Rectal smooth muscle tissue (tissue), 1 donor: ENCODE results near the gene SLC25A24.
"Not testable (repeated sequence)": the region's sequence is repeated elsewhere in the genome, so short reads cannot be mapped to it uniquely, and the experiment has no call there.

ENCODE experiments used
- H3K27ac ChIP-seq: one replicate; pipeline ENCODE4 v1.7.0; 2013; ENCODE audit warnings: low read depth, low read length, inconsistent platforms
- H3K27me3 ChIP-seq: one replicate; pipeline ENCODE4 v1.7.0; 2013; ENCODE audit warnings: low read length; ENCODE audit not compliant: control insufficient read depth, insufficient read depth
- H3K36me3 ChIP-seq: one replicate; pipeline ENCODE4 v1.7.0; 2013; ENCODE audit warnings: low read length; ENCODE audit not compliant: control insufficient read depth, insufficient read depth
- H3K4me1 ChIP-seq: one replicate; pipeline ENCODE4 v1.7.0; 2013; ENCODE audit warnings: low read length; ENCODE audit not compliant: control insufficient read depth, insufficient read depth
- H3K4me3 ChIP-seq: one replicate; pipeline ENCODE4 v1.7.0; 2013; ENCODE audit warnings: low read length
- H3K9ac ChIP-seq: one replicate; pipeline ENCODE4 v1.7.0; 2013; ENCODE audit warnings: low read length

SLC25A24 gene

DNA sequence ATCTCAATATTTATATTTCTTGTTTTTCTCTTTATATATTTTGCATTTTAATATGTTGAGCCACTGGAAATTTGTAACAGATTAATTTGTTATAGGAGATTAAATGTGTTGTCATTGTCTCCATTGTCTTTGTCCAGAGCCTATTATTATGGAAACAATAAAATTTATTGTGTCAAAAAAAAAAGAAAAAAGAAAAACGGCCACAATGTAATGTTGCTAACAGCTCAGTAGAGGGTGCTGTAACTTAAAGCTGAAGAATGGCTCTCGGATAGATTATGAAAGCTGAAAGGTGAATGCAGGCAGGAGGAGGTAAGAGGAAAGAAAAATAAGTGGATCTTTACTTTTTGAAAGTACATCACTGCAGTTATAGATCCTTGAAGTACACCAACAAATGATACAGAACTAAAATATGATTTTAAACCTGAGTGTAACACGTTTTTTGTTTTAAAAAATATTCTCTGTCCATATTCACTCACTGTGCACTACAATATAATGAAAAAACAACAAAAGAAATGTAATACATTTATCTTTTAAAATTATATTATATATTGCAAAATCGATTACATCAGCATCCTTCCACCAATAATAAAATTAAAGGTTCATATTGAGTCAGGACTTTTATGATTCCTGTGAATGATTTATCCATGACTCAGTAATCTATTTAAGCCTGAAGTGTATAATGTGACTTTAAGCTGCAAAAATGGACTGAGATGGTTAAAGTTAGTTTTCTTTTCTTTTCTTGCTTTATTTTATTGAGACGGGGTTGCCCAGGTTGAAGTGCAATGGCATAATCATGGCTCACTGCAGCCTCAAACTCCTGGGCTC is 14.7 kb upstream of the SLC25A24 start:
- not testable (repeated sequence) for H3K27ac ChIP-seq, H3K4me3 ChIP-seq

DNA sequence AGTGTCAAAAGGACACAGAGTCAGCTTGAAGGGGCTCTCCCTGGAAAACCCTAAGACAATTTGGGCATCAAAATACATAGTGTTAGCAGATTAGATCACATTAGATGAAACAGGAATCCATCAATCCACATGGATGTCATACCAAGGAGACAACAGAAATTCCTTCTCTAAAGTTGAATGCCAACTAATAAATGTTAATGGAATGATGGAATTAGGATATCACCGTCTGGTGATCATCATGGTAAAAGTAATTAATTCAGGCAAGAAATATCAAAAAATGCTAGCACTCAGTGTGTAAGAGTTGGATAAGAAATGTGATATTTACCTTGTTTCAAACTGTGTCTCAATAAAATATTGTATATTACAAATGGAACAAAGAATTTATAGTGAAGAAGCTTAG is 10.9 kb upstream of the SLC25A24 start:
- no peak overlapping the region for H3K9ac ChIP-seq

More for the DNA sequence above, 14.7 kb upstream of the SLC25A24 start:
- H3K9ac ChIP-seq, H3K4me1 ChIP-seq, H3K27me3 ChIP-seq, H3K36me3 ChIP-seq: not testable (repeated sequence)

DNA sequence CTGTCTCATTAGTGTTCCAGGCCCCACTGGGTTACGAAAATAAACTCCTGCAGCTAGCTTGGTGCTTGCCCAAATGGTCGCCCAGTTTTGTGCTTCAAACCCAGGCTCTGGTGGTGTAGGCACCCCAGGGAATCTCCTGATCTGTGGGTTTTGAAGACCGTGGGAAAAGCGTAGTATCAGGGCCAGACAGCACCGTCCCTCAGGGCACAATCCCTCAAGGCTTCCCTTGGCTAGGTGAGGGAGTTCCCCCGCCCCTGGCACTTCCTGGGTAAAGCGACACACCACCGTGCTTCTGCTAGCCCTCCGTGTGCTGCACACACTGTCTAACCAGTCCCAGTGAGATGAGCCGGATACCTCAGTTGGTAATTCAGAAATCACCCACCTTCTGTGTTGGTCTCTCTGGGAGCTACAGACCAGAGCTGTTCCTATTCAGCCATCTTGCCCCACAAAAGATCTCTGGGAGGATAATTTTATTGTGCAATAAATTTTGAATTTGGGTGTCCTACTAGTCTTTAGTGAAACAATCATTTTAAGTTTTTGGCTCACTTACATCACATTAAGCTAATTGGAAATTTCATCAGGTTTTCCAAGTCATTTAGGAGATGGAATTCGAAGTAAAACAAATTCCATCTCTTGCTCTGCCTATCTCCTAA is 9.4 kb upstream of the SLC25A24 start:
- Histone ChIP-seq H3K4me3 (no peak overlapping the region), H3K36me3 (no peaks in the 10 kb centered on the region), H3K4me1 (no peaks in the 10 kb centered on the region), H3K27me3 (no peaks in the 10 kb centered on the region), H3K27ac (no peak overlapping the region), H3K9ac (no peak overlapping the region)

More for the DNA sequence above, 10.9 kb upstream of the SLC25A24 start:
- Histone ChIP-seq H3K36me3 (no peaks in the 10 kb centered on the region), H3K4me1 (no peaks in the 10 kb centered on the region), H3K27ac (no peak overlapping the region), H3K4me3 (no peak overlapping the region), H3K27me3 (no peaks in the 10 kb centered on the region)

DNA sequence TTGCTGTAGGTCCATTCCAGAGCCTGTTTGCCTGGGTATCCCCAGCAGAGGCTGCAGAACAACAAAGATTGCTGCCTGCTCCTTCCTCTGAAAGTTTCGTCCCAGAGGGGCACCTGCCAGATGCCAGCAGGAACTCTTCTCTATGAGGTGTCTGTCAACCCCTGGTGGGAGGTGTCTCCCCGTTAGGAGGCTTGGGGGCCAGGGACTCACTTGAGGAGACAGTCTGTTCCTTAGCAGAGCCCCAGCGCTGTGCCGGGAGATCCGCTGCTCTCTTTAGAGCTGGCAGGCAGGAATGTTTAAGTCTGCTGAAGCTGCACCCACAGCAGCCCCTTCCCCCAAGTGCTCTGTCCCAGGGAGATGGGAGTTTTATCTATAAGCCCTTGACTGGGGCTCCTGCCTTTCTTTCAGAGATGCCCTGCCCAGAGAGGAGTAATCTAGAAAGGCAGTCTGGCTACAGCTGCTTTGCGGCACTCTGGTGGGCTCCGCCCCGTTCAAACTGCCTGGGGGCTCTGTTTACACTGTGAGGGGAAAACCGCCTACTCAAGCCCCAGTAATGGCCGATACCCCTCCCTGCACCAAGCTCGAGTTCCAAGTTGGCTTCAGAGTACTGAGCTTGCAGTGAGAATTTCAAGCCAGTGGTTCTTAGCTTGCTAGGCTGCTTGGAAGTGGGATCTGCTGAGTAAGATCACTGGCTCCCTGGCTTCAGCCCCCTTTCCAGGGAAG is 8.7 kb upstream of the SLC25A24 start:
- Histone ChIP-seq H3K9ac (no peak overlapping the region), H3K27ac (no peak overlapping the region), H3K36me3 (no peaks in the 10 kb centered on the region), H3K4me3 (no peak overlapping the region), H3K4me1 (no peaks in the 10 kb centered on the region), H3K27me3 (no peaks in the 10 kb centered on the region)

DNA sequence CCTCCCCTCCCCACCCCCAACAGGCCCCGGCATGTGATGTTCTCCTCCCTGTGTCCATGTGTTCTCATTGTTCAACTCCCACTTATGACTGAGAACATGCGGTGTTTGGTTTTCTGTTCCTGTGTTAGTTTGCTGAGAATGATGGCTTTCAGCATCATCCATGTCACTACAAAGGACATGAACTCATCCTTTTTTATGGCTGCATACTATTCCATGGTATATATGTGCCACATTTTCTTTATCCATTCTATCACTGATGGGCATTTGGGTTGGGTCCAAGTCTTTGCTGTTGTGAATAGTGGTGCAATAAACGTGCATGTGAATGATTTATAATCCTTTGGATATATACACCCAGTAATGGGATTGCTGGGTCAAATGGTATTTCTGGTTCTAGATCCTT is 3.4 kb upstream of the SLC25A24 start:
- not testable (repeated sequence) for H3K27ac ChIP-seq, H3K36me3 ChIP-seq, H3K4me3 ChIP-seq, H3K9ac ChIP-seq, H3K27me3 ChIP-seq, H3K4me1 ChIP-seq

DNA sequence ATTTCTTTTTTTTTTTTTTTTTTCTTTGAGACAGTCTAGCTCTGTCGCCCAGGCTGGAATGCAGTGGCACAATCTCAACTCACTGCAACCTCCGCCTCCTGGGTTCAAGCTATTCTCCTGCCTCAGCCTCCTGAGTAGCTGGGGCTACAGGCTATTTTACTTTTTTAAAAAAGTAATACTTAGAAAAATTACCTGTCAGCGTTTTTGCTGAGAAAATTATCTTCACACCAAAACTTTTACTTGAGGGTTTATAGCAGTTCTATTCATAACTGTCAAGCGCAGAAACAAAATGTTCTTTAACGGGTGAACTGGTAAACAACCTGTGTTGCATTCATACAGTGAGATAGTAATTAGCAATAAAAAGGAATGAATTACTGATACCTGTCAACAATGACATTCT is 1.5 kb upstream of the SLC25A24 start:
- Histone ChIP-seq H3K9ac (no peak overlapping the region), H3K27me3 (no peaks in the 10 kb centered on the region), H3K36me3 (no peaks in the 10 kb centered on the region), H3K4me3 (no peak overlapping the region), H3K27ac (no peak overlapping the region), H3K4me1 (peaks cover 3% of the 10 kb centered on the region)

DNA sequence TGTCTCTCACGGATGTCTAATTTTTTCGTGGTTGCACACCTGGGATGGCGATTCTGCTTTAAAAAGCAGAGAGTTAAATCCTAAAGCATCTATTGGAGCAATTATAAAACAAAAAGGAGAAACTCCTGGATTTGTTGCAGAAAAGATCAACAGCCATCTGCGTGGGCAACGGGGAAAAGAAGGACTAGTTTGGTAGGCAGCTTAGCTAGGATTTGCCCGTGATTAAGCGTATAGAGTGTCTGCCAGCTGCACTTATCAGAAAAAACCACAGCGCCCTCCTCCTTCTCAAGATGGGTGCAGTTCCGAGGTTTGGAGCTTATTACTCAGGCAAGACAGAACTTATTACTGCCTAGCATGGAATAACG is 526 bp upstream of the SLC25A24 start:
- Histone ChIP-seq H3K36me3 (no peaks in the 10 kb centered on the region), H3K27ac (peak overlapping the region; percentile 62), H3K4me3 (peak overlapping the region; percentile 84), H3K27me3 (no peaks in the 10 kb centered on the region), H3K9ac (peak overlapping the region; percentile 53), H3K4me1 (peaks cover 3% of the 10 kb centered on the region)

DNA sequence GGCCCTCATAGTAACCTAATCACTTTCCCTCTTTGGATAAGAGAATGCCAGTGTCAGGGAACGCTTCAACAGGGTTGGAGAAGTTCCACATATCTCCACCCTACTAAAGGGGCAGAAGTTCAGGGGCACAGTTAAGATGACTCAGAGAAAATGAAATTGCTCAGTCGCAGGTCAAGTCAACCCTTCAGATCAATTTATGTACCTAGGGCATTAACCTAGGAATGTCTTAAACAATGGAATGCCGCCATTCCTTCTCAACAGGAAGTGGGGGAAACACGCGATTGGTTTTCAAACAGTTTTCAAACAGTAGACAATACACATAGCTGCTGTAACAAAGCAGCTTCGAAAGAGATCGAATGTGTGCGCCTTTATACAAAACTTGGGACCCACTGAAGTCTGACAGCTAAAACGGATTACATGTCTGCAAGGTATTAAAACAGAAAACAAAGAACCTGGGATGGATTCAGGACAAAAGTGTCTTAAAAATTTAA is 897 bp downstream of the SLC25A24 start:
- Histone ChIP-seq H3K9ac (peak overlapping the region; percentile 25), H3K27me3 (no peaks in the 10 kb centered on the region), H3K4me1 (peaks cover 3% of the 10 kb centered on the region), H3K4me3 (peak overlapping the region; percentile 84), H3K36me3 (no peaks in the 10 kb centered on the region), H3K27ac (peak overlapping the region; percentile 85)

DNA sequence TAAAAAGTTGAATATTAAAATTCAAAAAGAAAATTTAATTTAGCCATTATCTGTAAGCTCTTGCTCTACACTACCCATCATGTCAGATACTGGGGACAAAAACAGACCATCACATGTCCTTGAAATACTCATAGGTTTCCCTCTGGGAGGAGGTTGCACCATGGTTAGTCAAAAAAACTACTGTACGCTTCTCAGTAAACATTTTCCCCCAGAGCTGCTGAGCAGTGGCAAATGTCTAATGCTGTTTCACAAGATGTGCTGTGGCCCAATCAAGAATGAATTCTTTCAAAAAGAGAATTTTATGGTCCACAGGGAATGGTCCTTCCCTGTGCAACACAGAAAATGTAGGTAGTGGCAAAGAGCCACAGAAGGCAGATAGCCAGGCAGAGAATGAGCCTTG is 6.1 kb downstream of the SLC25A24 start:
- Histone ChIP-seq H3K36me3 (peaks cover 2% of the 10 kb centered on the region), H3K4me3 (no peak overlapping the region), H3K9ac (no peak overlapping the region), H3K27me3 (no peaks in the 10 kb centered on the region), H3K27ac (no peak overlapping the region), H3K4me1 (no peaks in the 10 kb centered on the region)

DNA sequence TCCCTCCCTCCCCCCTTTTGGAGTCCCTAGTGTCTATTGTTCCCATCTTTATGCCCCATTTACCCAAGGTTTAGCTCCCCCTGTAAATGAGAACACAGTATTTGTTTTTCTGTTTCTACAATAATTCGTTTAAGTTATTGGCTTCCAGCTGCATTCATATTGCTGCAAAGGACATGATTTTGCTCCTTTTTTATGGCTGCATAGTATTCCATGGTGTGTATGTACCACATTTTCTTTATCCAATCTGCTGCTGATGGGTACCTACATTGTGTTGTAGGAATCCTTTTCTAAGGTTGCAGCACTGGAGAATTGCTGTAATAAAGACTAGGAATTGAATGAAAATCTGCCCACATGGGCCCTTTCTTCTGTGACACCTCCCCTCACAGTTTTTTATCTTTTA is 6.8 kb downstream of the SLC25A24 start:
- Histone ChIP-seq H3K27me3 (no peaks in the 10 kb centered on the region), H3K9ac (no peak overlapping the region), H3K36me3 (peaks cover 2% of the 10 kb centered on the region), H3K4me3 (no peak overlapping the region), H3K27ac (no peak overlapping the region), H3K4me1 (no peaks in the 10 kb centered on the region)

DNA sequence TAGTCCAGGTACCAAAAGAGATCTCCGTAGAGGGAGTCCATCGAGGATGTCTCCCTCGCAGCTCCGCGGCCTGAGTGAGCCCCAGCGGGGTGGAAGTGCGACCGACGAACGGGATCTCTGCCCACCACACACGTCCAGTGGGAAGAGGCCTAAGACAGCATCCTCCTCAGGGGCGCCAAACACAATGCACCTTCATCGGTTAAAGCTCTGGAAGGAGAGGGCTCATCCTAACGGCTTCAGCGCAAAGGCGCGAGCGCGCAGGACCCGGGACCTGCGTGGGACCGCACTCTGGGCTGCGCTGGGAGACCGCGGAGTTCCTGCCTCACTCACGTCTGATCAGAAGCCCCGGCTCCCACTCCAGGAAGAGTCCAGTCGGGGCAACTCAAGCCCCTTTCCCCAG is 7.6 kb downstream of the SLC25A24 start:
- no peak overlapping the region for H3K4me3 ChIP-seq
- H3K4me1 ChIP-seq = no peaks in the 10 kb centered on the region
- H3K36me3 ChIP-seq = peaks cover 2% of the 10 kb centered on the region
- no peak overlapping the region for H3K27ac ChIP-seq
- H3K9ac ChIP-seq = no peak overlapping the region
- H3K27me3 ChIP-seq = no peaks in the 10 kb centered on the region

DNA sequence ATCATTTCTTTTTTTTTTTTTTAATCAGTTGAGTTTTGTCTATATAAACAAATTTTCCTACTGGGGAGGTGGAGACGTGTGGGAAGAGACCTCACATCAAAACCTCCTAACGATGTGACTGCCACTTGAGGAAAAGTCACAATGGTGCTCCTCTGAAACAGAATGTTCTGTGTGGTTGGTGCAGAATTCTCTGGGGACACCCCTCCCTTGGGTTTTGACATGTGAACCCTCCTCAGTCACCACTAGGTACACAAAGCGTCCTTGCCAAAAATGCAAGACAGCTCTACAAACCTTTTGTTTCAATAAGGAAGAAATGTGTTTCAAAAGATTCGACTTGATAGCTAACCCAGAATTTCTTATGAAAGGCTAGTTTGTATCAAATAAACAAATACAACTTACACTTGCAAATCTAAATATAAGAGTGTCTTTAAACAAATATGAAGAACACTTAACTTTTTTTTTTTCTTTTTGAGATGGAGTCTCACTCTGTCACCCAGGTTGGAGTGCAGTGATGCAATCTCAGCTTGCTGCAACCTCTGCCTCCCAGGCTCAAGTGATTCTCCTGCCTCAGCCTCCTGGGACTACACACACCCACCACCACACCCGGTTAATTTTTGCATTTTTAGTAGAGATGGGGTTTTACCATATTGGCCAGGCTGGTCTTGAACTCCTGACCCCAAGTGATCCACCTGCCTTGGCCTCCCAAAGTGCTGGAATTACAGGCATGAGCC is 9.3 kb downstream of the SLC25A24 start:
- H3K36me3 ChIP-seq = peaks cover 2% of the 10 kb centered on the region
- no peak overlapping the region for H3K27ac ChIP-seq
- no peak overlapping the region for H3K4me3 ChIP-seq

More for the DNA sequence above, 9.3 kb downstream of the SLC25A24 start:
- H3K9ac ChIP-seq = no peak overlapping the region
- H3K27me3 ChIP-seq = no peaks in the 10 kb centered on the region
- no peaks in the 10 kb centered on the region for H3K4me1 ChIP-seq
